ENCODE measurements around the gene TNFAIP8L1. TPM values are rescaled to one million over a fixed set of nuclear protein-coding genes. Genes with fewer than 3 reads are reported as not detected.
A peak's percentile ranks its signal among the peaks of the same experiment; 100 is the strongest.

TNFAIP8L1 gene
- total and polyA plus RNA-seq, 2 of the 8 experiments (the other 6 are each of a cell fraction or from before 2014, with no cell fraction given) = 3.2 to 6.1 TPM

DNA sequence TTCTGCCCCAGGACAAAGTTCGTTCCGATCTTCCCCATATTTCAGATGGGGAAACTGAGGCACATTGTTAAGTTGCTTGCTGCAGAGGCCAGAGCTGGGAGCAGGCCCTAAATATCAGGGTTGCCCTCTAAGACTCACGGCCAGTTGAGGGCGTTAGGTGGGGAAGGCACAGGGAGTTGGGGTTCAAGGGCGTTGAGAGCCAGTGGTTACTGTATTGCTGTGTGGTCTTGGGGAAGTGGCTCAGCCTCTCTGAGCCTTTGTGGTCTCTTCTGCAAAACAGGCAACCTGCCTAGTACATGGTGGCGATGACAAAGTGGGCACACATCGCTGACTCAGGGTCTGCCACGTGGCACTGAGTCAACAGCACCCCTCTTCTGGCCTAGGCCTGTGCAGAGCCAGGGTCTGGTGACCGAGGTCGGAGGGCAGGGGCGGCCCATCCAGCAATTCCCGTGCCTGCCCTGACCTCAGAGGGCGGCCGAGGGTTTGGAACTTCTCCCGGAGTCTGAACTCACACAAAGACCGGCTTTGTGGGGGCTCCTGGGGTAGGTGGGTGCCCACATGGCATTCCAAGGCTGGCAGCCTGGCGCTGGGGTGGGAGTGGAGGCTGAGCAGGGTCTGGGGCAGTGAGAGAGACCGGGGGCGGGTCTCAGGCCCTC lies 10.2 kb downstream of the TNFAIP8L1 start:
- WGBS, 2 experiments (ENCODE audit: extremely low coverage in 1 of 2, insufficient coverage in 1 of 2, insufficient read length in 1 of 2, insufficient replicate concordance in 2 of 2, low coverage in 1 of 2, low lambda C conversion rate in 2 of 2, missing lambda C conversion rate in 1 of 2) = 85% methylated on average over 10 of the region's 19 CpGs; no CpG with 5 or more reads in 1 of the 2 experiments

More for the DNA sequence above, 10.2 kb downstream of the TNFAIP8L1 start:
- Histone ChIP-seq H3K23ac (ENCODE audit: insufficient read length) (no peak overlapping the region), H3K4me2 (ENCODE audit: insufficient read depth in 1 of 2, low read depth in 2 of 2, low read length in 2 of 2) (no peak overlapping the region), H4K20me1 (replicated peaks in 1 of 2; ENCODE audit: control insufficient read depth in 1 of 2, insufficient read depth in 2 of 2, low read length in 2 of 2) (peaks cover 0 to 7% of the 10 kb centered on the region in 2 experiments), H3K27me3 (replicated peaks in 1 of 4; ENCODE audit: control insufficient read depth in 3 of 4, extremely low read depth in 1 of 4, insufficient read depth in 3 of 4, low read length in 3 of 4) (no peaks in the 10 kb centered on the region), H3K79me2 (ENCODE audit: control insufficient read depth in 1 of 2, insufficient read depth in 2 of 2, low read length in 2 of 2) (no peaks in the 10 kb centered on the region), H2BK15ac (ENCODE audit: low read length) (no peak overlapping the region), H3K79me1 (ENCODE audit: low read depth, low read length) (peaks cover 2% of the 10 kb centered on the region; the same call in 1 of the 2 replicates), H2AFZ (ENCODE audit: low read length) (no peak overlapping the region), H2BK5ac (ENCODE audit: low read depth, low read length) (no peak overlapping the region), H3K4me1 (replicated peaks in 1 of 4; ENCODE audit: control insufficient read depth in 3 of 4, insufficient read depth in 4 of 4, low read length in 3 of 4) (no peaks in the 10 kb centered on the region; a peak in 1 of 7 replicates), H3K18ac (ENCODE audit: extremely low read depth, low read length) (no peak overlapping the region), H4K91ac (replicated peaks; ENCODE audit: insufficient read length, low read length) (no peak overlapping the region), H4K5ac (ENCODE audit: insufficient read length, low read depth, low read length) (no peak overlapping the region), H3K9me3 (ENCODE audit: insufficient read depth in 2 of 2, low read depth in 1 of 2, low read length in 1 of 2) (no peaks in the 10 kb centered on the region), H2BK20ac (ENCODE audit: low read length) (no peak overlapping the region), H3K56ac (replicated peaks; ENCODE audit: insufficient read length, low read depth, low read length) (no peak overlapping the region), H3K23me2 (ENCODE audit: low read depth, low read length) (no peaks in the 10 kb centered on the region), H2BK120ac (replicated peaks; ENCODE audit: low read depth, low read length) (no peak overlapping the region), H3K14ac (ENCODE audit: insufficient read length) (no peak overlapping the region), H3K4ac (replicated peaks; ENCODE audit: insufficient read length, low read depth, low read length) (no peak overlapping the region), H3K27ac (ENCODE audit: low read depth, low read length) (no peak overlapping the region), H3K36me3 (ENCODE audit: control insufficient read depth in 2 of 4, insufficient read depth in 4 of 4, low read length in 3 of 4) (peaks cover 0 to 4% (median 0%) of the 10 kb centered on the region in 4 experiments; a peak in 2 of 8 replicates), H3K4me3 (ENCODE audit: extremely low read depth in 1 of 4, insufficient read depth in 2 of 4, low read depth in 3 of 4, low read length in 4 of 4) (no peak overlapping the region), H2AK5ac (ENCODE audit: low read depth, low read length) (no peak overlapping the region; the same call in 1 of the 2 replicates), H3K9ac (replicated peaks in 1 of 4; ENCODE audit: extremely low read depth in 1 of 4, low read depth in 3 of 4, low read length in 3 of 4) (no peak overlapping the region), H2BK12ac (ENCODE audit: low read depth, low read length) (no peak overlapping the region), H4K8ac (ENCODE audit: extremely low read depth, insufficient read depth, low read length) (no peak overlapping the region)
- no peak for FAIRE-seq
- no peak for DNase-seq (ENCODE audit: low read depth in 1 of 2, low spot score in 2 of 2)
- TF ChIP-seq SP2 (IDR thresholded peaks at IDR 0.05; ENCODE audit: low read length) (no peak), KDM1A (IDR thresholded peaks at IDR 0.05; ENCODE audit: borderline replicate concordance, low read length) (0 out of 2 replicates have a peak, but pooled peaks have one; percentile 21)
- ChIA-PET CTCF (ENCODE audit: partially characterized antibody) (interaction anchor here (0.6 to 4.3 kb wide), 11 partner anchors 9 to 238 kb away, joined by 3 to 17 read pairs (median 5); no protein-coding TSS in a partner anchor), POLR2A (ENCODE audit: partially characterized antibody) (interaction anchor here (0.6 to 1.1 kb wide), 3 partner anchors 22 to 524 kb away, joined by 3 to 4 read pairs (median 3); no protein-coding TSS in a partner anchor)
